NCI-H526 (cell line): ENCODE measurements around the gene WASF2.

ENCODE experiments used
- DNase-seq, 2 experiments: peaks; one replicate each; lab custom pipeline; 2025; lab: John Stamatoyannopoulos, UW

Gene WASF2

GRCh38 chr1:27358038-27358927 lies 131.7 kb downstream of the WASF2 start:
- DNase-seq, result no peak

GRCh38 chr1:27357281-27358037 lies 132.5 kb downstream of the WASF2 start:
- peak in 1 of 2 experiments; percentile 80 for DNase-seq

GRCh38 chr1:27356619-27357280 lies 133.2 kb downstream of the WASF2 start:
- DNase-seq, result no peak

GRCh38 chr1:27356277-27356618 lies 133.7 kb downstream of the WASF2 start:
- no peak for DNase-seq

- no peak for DNase-seq
Observed at GRCh38 chr1:27355683-27356082, 134.3 kb downstream of the WASF2 start.
